C1 segment of cervical spinal cord (tissue), 14 donors: ENCODE data around the gene INTS15.

Experiments
- DNase-seq, 14 donors: peaks; one replicate each; lab custom pipeline; 2025; lab: John Stamatoyannopoulos, UW

The INTS15 gene

DNA sequence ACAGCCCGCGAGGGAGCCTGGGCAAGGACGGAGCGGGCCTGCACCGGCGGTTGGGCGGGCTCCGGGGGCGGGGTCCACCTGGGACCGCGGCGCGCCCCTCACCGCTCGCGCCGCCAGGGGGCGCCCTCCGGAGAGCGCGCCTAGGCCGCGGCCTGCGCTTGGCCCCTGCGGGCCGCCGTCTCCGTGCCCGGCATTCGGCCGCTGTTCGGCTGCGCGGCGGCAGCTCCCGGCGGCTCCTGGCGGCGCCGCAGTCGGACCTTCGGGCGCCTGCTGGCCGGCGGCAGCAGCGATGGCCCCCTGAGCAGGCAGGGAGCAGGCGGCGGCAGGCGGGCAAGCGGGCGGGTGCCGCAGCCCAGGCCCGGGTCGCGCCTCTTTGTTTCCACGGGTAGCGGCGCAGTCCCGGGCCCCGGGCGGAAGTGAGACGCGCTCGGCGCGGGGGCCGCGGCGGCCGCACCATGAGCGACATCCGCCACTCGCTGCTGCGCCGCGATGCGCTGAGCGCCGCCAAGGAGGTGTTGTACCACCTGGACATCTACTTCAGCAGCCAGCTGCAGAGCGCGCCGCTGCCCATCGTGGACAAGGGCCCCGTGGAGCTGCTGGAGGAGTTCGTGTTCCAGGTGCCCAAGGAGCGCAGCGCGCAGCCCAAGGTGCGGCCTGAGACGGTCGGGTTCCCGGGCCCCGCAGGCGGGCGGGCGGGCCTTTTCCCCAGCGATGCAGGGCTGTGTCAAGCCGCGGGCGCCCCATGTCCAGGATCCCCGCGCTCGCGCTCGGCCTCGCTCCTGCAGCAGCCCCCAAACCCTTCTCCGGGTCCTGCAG lies at the start of gene INTS15:
Gene INTS15 (plus strand): TSS at position 193 of the 816 bp plus-strand sequence. CDS start 263 bp downstream, at position 456.
- peak in 13 of 14 donors; percentile 46 to 90 (median 71) for DNase-seq

DNA sequence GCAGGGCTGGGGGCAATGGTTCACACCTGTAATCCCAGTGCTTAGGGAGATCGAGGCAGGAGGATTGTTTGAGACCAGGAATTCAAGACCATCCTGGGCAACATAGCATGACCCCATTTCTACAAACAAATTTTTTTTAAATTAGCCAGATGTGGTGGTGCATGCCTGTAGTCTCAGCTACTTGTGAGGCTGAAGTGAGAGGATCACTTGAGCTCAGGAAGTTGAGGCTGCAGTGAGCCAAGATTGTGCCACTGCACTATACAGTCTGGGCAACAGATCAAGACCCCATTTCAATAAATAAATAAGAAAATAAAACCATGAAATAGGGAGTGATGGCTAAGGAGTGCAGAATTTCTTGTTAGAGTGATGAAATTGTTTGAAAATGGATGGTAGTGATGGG lies 47.5 kb upstream of the INTS15 start:
- DNase-seq: no peak

DNA sequence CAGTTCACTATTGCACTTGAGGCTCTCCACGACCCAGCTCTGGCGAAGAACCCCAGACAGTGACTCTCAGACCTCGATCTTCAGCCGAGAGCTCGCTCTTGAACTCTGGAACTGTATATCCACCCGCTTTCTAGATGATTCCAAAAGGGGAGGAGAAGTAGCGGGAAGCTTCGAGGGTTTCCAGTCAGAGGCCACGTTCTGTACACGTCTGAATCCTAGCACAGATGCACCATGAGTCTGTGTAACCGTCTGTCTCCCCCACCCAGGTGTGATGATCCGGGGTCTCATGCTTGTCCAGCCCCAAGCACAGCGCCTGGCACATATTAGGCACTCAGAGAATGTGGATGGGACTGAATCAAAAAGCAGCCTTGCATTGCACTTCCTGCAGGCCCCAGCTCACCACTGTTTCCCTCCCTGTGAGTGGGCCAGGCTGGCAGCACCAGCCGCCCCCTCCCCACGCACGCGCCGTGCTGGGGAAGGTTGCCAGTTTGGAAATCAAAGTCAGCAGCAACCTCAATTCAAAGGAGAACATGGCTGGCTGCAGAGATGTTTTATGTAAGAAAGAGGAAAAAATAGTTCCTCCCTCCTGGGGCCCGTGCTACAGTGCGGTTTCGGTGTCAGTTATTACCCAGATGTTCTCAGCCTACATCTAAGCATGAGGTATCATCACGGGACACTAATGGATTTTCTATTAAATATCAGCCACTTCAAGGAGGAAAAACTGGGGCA lies 44.3 kb upstream of the INTS15 start:
- DNase-seq: no peak

DNA sequence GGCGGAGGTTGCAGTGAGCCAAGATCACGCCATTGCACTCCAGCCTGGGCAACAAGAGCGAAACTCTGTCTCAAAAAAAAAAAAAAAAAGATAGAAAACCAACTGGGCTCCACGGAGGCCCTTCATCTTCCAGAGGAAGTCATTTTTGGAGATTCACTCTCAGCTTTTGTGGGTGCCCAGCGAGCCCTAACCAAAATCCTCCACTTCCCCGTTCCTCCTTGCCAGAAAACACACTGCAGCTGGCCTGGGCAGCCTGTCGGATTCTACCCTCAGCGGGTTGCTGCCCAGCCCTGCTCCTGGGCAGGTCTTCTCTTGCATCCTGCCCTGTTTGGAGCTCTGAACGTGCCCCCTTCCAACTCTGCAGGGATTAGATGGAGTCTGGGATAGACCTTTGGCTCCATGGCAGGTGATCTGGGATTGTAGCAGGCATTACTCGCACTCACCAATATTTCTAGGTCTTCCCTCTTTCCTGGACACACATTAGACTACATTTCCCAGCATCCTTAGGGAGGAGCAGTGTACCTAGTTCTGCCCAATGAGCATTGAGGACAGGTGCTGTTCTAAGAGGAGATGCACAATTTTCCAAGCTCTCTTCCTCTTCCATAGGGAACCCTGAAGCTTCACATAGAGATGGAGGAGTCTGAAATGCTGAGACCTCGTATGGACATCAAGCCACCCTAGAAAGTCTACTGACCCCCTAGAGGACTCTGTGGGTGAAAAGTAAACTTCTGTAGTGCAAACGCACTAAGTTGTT lies 43.1 kb upstream of the INTS15 start:
- DNase-seq: no peak

DNA sequence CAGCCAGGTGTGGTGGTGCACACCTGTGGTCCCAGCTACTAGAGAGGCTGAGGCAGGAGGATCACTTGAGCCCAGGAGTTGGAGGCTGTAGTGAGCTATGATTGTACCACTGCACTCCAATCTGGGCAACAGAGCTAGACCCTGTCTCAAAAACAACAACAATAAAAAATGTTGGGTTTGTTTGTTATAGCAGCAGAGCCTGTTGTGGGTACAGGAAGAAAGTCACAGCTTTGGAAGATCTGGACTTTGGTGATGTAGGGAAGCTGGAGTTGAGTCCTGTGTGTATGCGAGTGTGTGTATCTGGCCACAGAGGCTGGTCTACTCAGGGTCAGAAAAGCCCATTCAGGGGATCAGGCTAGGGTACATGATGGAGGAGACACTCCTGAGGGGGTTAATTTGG lies 42.4 kb upstream of the INTS15 start:
- DNase-seq: no peak

DNA sequence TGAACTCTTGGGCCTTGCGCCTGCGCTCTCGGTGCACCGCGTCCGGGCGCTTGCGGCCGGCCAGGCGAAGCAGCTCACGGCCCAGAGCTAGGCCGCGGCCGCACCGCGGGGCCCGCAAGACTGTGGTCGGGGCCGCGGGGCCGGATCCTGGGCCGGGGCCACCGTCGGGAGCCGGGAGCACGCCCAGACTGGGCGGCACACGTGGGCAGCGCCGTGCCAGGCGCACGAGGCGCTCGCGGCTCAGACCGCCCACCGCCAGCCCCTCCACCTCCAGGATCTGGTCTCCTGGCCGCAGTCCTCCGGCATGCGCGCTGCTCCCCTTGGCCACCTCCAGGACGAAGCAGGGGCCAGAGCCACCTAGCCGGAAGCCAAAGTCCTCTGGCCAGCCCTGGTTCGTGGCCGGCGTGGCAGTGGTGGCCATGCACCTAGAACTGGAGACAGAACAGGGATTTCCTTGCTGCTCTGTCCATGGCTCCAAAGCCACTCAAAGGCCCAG lies 38.8 kb upstream of the INTS15 start, which contains the start of gene GRID2IP:
Gene GRID2IP (minus strand): TSS at position 446 of the 496 bp plus-strand sequence. CDS start 25 bp downstream, at position 421.
- DNase-seq: no peak

DNA sequence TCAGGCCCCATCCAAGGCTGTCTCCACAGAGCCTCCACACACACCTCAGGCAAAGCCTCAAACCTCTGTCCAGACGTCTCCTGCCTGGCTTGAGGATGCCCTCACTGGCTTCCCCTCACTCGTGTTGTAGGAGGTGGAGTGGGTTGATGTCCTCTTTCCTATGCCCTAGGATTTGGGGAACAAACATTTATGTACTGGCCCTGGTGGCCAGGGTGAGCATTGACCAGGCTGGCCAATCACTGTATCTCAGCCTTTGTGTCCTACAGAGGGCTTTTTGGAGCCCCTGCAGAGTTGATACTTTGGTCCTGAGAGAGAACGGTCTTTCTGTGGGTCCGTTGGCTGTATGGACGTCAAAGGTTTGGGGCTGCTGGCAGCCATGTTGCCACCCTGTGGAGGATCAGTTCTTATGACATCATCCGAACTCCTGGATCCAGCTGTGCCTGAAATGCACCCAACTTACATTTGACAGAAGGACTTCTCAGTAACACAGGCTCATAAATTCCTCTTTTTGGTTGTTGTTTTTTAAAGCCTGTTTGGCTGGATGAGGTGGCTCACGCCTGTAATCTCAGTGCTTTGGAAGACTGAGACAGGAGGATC lies 36.3 kb upstream of the INTS15 start:
- no peak for DNase-seq

DNA sequence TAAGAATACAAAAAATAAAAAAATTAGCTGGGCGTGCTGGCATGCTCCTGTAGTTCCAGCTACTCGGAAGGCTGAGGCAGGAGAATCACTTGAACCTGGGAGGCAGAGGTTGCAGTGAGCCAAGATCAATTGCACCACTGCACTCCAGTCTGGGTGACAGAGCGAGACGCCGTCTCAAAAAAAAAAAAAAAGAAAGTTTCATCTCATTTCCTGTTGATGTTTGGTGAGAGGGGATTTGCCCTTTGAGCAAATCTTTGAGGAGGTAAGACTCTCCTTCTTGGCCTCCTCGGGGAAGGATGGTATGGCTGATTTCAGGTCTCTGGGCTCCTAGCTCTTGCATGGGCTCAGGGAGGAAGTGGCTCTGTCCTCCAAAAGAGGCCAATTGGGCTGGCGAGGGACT lies 35.0 kb upstream of the INTS15 start:
- DNase-seq: no peak

DNA sequence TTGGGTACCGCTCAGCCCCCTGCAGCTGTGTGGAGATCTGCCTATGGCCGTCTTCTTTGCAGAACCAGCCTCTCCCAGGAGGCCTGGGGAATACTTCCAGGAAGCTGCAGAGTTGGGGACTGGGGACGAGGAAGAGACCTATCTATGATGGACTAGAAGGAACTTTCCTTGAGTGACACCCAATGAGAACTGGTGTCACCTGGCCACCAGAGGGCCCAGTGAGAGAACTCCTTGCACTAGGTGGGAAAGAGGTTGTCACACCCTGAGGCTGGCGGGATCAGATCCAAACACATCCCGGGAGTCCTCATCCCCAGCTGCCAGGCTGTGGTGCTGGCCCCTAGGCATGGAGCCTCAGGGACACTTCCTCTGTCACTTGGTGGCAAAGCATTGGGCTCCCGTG lies 33.6 kb upstream of the INTS15 start:
- DNase-seq: no peak

DNA sequence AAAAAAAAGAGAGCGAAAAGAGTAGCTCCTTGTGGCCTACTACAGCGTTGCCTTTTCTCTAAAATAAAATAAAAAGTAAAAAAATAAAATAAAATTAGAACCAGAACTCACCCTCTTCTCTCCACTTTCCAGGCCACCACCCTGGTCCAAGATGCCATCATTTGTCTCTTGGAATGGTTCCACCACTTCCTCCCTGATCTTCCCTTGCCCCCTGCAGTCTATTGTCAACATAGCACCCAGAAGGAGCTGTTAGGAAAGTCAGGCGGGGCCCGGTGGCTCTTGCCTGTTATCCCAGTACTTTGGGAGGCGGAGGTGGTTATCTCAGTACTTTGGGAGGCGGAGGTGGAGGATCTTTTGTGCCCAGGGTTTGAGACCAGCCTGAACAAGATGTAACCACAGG lies 31.0 kb upstream of the INTS15 start:
- peak in 2 of 14 donors; percentile 2 to 10 for DNase-seq

DNA sequence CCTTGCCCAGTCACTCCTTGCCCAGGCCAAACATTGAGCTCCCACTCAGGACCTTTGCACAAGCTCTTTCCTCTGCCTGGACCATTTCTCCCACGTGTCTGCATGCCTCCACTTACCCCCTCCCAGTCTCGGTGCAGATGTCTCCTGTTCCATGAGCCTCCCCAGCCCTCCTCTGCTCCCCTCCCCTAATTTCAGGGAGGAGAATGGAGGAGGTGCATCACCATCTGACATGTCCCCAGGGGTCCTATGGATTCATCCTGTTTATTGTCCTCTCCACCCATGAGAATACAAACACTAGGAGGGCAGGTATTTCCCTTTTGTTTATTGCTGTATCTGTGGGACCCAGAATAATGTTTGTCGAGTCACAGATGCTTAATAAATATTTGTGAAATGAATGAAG lies 29.9 kb upstream of the INTS15 start:
- no peak for DNase-seq

DNA sequence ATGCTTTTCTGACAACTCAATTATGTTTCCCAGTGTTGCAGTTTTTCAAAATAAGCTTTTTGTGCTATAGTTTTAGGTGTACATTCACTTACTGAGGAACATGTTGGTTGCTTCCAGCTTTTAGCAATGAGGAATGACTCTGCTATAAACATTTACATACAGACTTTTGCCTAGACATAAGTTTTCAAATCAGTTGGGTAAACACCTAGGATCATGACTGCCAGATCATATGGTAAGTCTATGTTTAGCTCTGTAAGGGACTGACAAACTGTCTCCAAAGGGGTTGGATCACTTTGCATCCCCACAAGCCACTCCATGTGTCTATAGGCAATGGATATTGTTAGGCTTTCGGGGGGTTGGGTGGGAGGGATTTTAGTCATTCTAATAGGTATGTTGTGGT lies 27.7 kb upstream of the INTS15 start:
- DNase-seq: no peak

DNA sequence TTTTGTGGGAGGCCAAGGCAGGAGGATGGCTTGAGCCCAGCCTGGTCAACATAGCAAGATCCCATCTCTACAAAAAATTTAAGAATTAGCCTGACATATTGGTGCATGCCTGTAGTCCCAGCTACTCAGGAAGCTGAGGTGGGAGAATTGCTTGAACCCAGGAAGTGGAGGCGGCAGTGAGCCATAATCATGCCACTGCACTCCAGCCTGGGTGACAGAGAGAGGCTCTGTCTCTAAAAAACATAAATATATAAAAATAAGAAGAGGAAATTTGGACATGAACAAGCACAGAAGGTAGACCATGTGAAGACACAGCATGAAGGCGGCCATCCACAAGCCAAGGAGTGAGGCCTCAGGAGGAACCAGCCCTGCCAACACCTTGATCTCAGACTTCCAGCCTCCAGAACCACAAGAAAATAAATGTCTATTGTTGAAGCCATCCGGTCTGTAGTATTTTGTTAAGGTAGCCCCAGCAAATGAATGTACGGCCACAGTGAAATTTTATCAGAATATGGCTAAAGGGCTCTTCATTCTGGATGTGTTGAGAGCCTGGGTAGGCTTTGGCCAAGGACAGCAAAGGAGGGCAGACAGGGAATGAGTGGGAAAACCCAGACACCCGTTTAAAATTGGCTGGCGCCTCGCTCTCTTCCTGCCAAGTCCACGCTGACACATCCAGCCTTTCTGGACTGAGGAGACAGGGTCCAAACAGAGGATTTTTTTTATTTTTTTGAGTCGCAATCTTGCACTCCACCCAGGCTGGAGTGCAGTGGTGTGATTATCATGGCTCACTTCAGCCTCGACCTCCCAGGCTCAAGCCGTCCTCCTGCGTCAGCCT lies 25.7 kb upstream of the INTS15 start:
- peak in 6 of 14 donors; percentile 14 to 95 (median 26) for DNase-seq

DNA sequence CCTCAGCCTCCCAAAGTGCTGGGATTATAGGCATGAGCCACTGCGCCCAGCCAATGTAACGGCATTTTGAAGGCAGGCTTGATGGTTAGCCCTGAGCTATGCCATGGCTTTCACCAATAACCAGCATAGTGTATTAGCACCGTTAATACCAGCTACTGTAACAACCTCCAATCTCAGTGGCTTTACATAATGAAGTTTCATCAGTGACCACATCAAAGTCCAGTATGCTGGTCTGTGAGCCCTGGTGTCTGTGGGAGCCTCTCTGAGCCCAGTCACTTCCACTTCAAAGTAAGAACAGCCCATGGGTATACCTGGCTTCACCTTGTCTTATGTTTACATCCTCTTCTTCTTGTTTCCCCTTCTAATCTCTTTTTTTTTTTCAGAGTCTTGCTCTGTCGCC lies 24.2 kb upstream of the INTS15 start:
- no peak for DNase-seq

DNA sequence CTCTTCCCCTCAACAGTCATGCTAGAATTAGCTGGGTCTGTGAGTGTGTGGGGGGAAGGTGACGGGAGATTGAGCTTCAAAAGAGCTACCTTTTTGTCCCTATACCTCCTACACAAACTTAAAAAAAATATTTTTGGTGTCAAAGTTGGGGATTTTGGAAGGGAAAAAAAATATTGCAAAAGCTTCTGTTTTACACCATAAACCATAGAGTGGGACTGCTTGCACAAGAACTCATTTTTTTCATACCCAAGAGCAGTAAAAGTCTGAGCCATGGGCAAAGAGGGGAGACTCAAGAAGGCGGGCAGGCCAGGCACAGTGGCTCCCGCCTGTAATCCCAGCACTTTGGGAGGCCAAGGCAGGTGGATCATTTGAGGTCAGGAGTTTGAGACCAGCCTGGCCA lies 21.9 kb upstream of the INTS15 start:
- no peak for DNase-seq

DNA sequence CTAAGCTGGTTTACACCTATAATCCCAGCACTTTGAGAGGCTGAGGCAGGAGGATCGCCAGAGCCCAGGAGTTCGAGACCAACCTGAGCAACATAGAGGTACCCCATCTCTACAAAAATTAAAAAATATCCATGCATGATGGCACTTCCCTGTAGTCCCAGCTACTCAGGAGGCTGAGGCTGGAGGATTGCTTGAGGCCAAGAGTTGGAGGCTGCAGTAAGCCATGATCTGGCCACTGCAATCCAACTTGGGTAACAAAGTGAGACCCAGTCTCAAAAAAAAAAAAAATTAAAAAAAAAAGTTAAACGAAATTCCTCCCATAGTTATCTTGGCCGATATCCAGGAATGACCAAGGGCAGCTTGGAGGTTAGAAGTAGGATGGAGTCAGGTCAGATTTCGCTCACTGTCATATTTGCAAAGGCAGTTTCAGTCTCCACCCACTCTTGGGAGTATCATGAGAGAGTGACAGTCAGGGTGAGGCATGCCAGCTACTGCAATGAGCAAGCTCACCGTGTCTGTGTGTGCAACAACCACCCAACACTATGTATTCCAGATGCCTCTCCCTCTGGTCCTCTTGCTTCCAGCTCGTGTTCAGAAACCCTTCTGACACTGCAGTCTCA lies 18.6 kb upstream of the INTS15 start:
- DNase-seq: no peak

DNA sequence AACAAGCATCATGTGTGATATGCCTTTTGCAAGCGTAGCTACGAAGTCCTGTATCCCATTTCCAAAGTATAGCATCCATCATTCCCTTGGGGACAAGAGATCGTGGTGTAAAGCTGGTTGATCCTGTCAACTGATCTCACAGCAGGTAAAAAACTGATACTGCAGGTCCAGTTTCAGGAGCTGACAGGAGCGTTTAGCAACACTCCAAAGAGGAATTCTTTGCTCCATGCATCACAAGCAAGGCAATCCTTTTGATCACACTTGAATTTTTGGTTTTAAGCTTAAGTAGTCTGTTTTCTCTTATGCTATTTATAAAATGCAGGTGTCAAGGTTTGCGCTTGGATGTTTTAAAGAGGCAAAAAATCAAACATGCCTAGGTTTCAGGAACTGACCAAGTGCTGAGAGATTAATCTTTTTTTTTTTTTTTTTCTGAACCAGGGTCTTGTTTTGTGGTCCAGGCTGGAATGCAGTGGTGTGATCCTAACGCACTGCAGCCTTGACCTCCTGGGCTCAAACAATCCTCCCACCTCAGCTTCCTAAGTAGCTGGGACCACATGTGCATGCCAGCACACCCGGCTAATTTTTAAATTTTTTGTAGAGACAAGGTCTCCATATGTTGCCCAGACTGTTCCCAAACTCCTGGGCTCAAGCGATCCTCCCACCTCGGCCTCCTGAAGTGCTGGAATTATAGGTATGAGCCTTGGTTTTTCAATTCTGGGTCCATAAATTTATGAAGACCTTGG lies 14.4 kb upstream of the INTS15 start:
- DNase-seq: no peak

DNA sequence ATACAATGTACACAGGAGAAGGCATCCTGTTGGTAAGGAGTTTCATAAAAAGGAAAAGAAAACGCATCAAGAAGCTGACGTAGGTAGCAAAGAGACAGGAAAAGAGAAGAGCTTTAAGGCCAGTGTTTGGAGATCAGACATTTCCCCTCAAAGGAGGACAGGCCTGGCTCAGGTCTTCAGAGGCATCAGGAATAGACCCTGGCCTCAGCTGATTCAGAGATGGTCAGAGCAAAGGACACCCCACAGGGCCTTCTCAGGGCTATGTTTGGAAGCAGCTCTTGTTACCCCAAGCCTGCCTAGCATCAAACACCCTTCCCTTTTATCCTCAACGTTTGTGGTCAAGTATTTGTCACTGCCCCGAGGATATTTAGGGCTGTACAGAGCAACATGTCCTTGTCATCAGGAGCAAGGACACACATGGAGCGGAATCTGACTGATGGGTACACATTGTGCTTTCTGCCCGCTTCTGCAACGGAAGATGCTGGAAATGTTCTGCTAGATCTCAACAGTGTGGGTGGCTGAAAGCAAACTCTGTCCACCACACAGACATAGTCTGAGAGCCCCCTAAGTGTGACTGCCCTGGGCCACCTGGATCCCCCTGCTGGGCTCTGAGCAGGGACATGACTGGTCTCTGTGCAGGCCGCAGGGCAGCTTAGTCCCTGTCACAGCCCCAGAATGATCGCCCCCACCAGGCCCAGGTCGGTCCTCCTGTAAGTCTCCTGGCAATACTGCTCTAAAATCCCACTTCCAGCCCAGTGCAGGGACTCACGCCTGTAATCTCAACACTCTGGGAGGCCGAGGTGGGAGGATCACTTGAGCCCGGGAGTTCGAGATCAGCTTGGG lies 13.6 kb upstream of the INTS15 start:
- DNase-seq: peak in 2 of 14 donors; percentile 3 to 4
